COR-L47 (cell line): ENCODE measurements around the gene SORT1.
"Not testable (repeated sequence)": the region's sequence is repeated elsewhere in the genome, so short reads cannot be mapped to it uniquely, and the experiment has no call there.

Source experiments
- DNase-seq: peaks from one replicate; lab custom pipeline; 2025; lab: John Stamatoyannopoulos, UW

The SORT1 gene

DNA sequence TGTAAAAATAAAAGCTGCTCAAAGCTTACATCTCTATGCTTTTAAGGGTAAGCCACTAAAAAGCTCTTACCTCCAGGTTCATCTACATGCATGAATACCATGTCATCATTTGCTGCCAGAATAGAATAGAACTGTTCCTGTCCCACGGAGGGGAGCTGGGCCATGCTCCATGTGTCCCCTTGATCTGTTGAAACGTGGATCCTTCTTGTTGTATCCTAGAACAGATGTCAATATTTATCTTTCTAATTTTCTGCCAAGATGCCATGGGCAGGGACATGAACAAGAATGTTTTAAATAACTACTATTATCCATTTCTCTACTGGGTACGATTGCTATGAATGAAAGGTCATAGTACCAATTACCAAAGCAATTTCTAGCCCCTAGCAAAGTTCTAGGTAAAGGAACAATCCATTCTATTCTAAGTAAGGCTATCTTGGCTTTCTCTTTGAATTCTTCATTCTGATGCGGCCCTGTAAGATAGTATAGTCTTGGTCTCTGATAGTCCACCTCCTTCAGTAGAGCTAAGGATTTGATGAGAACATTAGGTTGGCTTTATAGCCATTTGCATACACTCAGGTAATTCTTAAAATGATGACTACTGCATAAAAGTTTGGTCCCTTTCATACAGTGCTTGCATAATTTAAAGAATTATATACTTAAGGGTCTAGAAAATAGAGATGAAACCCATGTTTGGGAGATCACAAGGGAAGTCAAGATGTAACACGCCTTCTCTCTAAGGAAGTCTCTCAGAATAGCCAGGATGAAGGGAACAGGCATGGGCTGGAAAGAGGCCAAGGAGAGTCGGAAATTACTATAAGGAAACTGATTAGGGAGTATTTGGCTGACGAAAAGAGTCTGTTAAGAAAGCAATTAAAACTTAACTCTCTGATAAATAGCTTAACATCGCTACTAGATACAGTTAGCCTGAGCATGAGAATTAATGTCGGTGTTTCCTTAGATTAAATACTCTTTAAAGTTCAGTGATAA, 55.5 kb downstream of the SORT1 start:
- DNase-seq: no peak

DNA sequence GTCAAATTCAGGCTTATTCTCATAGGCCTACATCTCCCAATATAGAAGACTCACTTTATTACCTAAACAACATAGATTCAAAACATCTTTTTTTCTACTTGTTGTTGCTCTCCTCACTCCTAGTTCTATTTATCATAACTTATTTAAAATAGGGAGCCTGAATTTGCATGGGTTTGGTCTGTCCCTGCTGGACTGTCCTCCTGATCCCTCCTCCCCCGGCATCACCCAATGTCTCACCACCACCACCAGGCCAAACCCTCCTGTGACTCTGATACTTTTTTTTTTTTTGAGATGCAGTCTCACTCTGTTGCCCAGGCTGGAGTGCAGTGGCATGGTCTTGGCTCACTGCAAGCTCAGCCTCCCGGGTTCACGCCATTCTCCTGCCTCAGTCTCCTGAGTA, 59.1 kb downstream of the SORT1 start:
- no peak for DNase-seq

DNA sequence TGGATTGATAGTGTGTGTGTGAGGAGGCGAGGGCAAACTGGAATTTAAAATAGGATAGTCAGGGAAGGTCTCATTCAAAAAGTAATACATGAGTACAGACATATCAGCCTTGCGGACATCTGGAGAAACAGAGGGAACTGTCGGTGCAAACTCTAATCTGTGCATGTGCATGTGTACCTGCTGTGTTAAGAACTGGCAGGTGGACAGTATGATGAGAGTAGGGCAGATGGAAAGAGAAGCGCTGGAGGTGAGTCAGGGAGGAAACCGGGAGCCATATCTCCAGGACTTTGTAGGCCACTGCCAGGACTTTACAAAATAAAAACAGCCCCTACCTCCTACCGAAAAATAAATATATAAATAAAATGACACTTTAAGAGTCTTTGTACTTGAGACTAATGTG, 59.6 kb downstream of the SORT1 start:
- no peak for DNase-seq

DNA sequence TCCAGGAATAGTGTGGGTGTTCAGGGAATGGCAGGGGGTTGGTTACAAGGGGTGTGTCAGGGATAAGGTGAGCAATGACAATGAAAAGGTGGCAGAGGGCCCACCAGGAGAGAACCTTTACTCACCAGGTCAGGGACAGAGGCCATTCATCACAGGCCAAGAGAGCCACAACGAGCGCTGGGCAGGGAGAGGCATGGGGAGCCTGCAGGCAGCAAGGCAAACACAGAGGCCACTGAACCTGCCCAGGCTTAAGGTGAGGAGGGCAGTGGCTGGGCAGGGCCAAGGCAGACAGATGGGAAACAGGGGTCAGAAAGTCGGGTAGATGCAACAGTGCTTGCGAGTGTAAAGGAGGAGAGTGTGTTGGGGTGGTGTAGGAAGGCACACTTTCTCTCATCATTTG, 62.6 kb downstream of the SORT1 start:
- DNase-seq: no peak

DNA sequence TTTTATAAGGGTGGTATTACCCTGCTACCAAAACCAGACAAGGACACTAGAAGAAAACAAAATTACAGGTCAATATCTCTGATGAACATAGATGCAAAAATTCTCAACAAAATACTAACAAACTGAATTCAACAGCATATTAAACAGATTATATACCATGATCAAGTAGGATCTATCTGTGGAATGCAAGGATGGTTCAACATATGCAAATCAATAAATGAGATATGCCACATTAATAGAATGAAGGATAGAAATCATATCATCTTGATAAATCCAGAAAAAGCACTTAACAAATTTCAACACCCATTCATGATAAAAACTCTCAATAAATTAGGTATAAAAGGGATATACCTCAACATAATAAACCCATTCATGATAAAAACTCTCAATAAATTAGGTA, 66.6 kb downstream of the SORT1 start:
- DNase-seq: no peak

DNA sequence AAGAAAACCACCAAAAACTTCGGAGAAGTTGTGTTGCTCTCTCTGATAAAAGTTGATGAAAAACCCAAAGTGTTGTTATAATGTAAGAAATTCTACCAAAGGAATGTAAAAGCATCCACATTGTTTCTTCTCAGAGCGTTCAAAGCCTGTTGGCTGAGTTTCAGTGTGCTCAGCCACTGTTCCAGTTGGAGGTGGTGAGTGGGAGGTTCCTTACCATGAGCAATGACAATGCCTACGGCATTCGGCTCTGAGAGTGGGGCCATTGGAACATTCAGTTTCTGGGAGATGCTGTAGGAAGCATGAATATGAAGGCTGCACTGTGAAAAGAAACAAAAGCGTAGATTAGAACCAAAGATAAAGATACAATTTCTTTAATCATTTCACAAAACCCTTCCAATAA, 70.4 kb downstream of the SORT1 start:
- no peak for DNase-seq

DNA sequence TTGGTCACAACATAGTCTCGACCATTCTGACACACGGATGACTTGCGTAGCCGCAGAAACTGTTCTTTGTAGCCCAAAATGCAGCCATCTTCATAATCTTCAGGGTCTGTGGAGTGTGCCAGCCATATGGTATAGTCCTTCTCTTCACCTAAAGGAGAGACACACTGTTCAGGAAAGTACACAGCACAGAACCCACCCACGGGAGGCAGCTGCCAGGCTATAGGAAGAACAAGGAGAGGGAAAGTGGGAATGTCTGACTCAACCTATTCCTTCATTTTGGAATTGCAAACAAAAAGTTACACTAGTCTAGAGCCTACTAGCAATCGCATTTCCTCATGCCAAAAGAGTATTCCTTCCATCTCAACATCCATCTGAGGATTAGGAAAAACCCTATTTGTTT, 74.7 kb downstream of the SORT1 start:
- DNase-seq: no peak

DNA sequence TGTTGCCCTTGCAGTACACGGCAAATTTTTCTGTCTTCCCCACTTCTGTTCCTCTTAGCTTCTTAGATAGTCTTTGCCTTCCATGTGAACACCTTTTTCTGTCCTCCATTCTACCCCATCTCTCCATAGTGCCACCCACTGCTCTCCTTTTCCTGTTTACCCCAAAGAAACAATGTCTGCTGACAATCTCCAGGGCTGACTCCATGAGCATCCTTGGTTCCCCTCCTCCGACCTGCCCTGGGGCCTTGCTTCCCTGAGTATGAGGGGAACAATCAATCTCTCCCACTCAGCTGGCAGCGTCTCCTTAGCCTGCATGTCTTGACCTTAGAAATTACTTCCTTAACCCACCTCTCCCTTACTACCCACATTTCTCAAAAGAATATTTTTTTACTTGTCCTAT, 78.6 kb downstream of the SORT1 start:
- DNase-seq: no peak

DNA sequence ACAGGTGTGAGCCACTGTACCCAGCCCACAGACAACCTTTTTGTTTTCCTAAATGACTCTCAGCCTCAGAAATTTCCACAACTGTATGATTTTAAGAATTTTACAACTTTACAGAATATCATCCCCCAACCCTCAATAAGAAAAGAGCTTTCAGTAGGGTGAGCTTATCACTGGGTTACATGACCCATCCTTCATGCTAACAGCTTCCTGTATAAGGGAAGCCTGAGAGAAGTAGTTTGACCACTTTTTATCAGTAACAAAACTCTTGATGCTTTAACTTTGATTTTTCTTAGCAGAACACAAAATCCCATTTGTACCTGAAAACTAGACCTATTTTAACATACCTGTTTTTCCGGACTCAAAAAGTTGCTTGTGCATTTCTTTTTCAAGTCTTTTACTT, 81.2 kb downstream of the SORT1 start:
- no peak for DNase-seq

DNA sequence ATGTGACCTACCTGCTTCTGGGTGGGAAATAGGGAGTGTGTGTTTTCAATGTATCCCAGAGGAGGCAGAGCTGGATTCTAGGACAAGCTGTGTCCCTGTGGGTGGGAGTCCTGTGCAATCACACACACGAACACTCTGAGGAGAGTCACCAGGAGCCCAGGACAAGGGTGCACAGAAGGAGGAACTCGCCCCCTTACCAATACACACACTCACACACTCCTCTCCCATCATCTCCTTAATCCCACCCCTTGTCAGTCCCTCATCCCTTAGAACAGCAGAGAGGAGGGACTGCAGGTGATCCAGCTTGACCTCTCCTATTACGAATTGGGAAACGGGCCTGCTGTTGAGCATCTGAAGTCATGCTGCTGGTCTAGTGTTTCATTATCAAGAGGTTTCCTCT, 82.4 kb downstream of the SORT1 start:
- no peak for DNase-seq

DNA sequence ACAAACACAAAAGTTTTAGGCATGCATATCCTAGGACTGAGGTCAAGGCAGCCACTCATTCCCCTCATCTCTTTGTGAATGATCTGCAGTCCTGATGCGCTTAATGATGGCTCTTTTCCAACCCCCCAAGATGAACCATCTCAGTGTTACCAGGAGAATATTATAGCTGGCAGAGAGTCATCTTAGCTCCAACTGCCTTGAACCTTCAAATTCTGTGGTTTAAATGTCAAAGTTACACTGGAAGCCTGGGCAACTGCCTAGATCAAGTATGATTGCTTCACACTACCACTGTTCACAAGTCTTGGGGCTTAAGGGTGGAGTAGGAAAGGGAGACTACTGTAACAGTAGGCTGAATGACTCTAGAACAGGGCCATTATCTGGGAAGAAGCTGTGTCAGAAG, 82.9 kb downstream of the SORT1 start:
- no peak for DNase-seq

DNA sequence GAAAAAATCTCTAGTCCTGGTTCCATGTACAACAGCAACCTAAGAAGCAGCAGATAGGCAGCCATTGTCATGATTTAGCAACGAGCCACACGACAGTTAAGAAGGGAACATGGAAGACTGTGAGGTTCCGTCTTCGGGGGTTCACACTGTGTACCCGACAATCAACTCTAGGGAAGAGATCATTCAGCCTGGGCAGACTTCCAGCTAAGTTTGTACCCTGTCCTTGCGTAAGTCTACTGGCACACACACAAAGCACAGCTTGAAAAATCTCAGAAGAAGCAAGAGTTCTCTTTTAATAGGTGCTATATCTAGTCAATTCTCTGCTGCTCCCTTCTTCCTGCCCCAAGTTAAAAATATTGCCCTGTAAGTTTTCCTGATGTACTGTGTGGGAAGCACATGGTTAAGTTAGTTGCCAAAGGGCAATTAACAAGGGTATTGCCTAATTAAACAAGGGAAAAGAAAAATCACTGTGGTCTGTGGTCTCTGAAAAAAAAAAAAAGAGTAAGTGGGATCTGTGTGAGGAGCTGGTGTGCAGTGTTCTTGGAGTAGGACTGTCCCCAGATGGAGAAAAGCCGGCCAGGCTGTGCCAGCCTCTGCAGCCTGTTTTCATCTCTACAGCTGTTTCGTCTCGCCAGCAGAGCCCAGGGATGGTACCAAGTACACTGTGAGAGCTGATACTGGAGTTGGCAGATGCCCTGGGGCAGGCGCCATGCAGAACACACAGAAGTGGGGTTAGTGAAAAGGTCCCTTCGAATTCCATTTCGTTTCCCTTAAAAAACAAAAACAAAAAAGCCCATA, 84.5 kb downstream of the SORT1 start:
- DNase-seq: no peak

DNA sequence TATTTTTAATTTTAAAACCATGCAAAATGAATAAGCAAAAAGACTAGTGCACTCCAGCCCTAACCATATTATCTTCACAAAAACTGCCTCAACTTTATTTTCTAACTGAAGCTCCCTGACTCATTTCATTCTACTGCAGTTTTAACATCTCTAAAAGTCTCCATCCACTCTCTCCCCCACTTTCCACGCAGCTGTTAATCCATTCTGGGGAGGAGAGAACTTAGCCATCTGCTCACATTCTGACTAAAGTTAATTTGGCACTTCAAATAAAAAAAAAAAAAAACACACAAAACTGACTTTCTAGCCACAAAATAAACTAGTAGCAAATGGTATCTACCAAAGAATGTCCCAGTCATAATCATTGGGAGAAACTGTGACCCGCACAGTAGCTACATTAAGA, 85.5 kb downstream of the SORT1 start:
- DNase-seq: no peak

DNA sequence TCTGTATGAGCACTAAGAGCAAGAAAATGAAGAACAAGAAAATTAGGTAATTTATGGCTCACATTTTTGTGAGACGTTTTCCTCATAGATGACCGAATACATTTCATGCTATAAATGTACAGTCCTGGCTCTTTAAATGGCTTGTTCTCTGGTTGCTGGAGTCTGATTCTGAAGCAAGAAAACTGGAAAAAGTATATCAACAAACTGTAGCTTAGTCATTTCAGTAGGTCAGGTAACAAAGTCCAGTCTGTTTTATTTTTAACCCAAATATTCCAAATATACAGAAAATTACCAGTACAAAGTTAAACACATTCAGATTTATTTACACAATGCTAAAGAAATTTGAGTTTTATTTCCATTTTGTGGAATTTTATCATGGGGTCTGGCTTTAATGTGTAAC, 88.4 kb downstream of the SORT1 start:
- no peak for DNase-seq

DNA sequence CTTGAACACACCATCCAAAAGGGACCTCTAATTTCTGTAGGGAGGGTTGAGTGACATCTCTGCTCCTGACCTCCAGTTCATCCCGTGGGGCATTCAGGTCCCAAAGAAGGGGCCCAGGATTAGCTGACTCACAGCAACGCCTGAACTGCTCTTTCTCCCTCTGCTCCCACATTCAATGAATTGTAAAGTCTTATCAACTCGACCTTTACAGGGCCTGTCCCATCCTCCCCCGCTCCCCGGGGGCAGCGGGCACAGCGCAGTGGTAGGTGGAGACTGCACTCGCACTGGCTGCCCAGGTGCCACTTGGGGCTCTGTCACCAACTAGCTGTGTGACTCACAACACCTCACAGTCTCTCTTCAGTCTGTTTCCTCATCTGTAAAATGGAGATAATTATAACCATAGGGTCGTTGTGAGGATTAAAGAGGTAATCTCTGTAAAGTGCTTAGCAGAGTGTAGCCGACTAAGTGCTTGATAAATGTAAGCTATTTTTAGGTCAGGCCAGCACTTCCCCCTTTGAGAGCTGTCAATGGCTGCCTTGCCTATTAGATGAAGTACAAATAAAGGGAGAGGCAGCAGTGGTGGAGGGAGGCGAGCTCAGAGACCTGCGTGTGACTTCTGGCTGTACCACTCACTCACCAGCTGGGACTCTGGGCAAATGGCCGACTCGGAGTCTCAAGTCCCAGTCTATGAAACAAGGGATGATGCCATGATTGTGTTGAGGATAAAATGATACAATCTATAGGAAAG, 90.3 kb downstream of the SORT1 start:
- no peak for DNase-seq

DNA sequence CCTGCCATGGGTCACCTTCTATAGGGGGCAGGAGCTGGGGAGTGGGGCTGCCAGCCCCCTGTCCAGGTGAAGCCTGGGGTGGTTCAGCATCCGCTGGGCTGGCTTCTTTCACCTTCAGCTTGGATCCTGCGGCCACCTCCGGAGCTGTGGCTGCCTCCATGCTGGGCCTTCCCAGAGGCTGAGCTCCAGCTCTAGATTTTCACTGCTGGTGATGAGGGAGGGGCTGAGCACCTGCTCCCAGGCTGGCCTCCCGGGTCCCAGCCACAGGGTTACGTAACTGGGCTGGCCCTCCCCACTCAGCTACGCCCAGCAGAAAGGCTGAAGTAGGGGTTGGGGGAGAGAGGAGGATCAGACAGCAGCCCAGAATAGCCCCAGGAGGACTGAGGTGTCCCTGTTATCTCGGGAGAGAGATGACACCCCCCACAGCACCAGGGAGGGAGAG, 90.9 kb downstream of the SORT1 start, which contains the start of gene MYBPHL:
TSS of gene MYBPHL (minus strand) at position 180 of the 442 bp plus-strand sequence. CDS start at position 160, 20 bp downstream.
- no peak for DNase-seq

DNA sequence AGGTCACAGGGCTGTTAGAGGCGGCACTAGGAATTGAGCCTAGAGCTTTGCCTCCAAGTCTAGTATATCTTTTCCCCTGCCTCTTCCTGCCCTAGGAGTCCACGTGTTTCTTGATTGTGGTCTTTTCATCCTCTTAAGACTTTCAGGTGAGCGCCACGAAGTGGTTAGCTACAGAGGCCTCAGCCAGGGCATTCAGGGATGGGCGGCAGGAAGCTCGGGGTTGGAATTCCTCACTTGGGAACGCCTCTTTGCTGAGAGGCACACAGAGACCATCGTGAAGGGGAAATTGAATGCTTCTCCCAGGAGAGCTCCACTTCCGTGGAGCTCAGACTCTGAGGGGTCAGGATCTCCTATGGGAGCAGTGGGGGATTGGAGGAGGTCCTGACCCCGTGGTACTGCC, 91.7 kb downstream of the SORT1 start:
- DNase-seq: not testable (repeated sequence)

DNA sequence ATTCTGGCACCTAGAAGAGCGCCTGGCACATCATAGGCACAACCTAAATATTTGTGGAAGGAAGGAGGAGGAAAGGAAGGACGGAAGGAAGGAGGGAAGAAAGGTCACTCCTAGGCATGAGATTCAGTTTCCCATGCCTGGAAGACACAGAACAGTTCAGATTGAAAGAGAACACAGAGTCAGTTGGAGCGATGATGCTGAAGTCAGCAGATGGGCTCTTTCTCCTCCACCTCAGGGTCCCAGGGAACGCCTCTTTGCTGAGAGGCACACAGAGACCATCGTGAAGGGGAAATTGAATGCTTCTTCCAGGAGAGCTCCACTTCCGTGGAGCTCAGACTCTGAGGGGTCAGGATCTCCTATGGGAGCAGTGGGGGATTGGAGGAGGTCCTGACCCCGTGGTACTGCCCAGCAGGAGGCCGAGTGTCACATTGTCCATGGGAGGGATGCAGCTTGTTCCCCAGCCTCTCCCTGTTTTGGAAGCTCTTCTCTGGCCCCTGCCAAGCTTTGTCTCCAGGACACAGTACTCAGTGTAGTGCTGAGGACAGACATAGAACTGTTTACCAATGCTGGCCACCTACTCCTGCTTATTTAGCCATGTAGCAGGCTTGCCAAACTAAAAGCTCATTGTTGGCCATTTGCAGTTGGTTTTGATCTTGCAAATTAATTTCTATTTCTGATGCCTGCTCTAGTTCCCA, 93.3 kb downstream of the SORT1 start:
- DNase-seq: no peak

DNA sequence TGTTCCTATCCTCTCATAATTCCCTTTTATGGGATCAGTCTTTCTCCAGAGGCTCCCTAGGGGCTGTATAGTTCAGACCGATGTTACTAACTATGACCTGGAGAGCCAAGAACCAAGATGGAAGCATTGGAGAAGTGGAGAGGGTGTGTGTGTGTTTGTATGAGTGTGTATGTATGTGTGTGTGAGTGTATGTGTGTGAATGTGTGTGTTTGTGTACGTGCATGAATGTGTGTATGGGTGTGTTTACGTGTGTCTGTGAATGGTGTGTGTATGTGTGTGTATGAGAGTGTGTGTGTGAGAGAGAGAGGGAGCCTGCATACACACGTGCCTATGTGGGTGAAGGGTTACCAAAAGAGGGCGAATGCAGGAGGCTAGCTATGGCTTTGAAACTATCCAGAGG, 95.8 kb downstream of the SORT1 start:
- no peak for DNase-seq

DNA sequence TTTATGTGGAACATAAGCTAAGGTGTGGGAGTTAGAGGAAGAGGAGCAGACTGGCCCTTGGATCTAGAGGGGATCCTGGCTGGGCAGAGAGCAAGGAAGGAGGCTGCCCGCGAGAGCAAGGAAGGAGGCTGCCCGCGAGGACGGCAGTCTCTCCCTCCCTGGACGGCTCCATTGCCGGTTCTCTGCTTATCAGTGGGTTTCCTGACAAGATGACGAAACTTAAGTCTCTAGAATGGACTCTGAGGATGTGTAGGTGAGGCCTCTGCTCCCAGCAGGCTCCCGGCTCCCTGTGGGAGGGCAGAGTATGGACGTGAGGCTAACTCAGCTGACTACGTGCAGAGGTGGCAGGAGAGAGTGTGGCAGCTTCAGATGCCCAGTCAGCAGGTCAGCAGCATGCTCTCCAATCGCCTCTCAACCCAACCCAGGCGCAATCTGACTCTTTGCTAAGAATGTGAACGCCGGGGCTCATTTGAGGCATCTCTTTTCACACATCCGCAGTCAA, 97.0 kb downstream of the SORT1 start:
- no peak for DNase-seq

DNA sequence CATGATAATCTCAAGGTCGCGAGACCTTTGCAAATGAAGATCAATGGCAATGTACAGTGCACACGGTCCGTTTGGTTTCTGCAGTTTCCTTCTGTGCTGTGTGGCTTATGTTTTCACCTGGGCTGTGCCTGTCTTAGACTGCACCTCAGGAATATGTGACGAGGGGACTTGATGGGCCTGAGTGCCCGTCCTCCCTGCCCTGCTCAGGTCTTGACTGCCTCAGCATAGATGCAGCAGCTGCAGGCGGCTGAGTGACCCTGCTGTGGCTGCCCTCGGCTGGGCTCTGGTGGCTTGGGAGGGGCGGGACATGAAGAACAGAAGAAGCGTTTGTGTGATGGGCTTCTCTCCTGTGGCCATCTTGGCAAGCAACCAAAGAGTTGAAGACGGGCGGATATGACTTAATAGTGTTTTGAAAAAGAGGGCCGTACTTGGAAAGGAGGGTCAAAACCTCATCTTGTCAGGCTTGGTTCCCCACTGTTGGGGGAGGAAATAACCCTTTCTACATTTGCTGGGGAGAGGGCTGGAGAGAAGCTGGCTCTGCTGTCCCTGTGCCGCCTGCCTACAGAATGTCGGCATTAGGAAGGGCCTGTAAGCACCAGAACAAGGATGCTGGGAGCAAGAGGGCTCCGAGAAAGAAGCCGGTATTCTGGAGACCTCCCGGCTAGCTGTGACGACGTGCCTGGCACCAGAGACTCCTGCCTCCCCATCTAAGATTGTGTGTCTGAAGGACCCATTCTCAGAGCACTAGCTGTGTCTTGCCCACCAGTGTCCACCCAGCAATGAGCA, 98.0 kb downstream of the SORT1 start:
- DNase-seq: no peak
